IPS-15b (cell line): ENCODE data around the gene ARHGAP15.

Experiments
- H3K27me3 ChIP-seq: one replicate; pipeline ENCODE4 v1.6.1; 2013; ENCODE audit warnings: low read length; ENCODE audit not compliant: control insufficient read depth, insufficient read depth
- H3K36me3 ChIP-seq: one replicate; pipeline ENCODE4 v1.6.1; 2013; ENCODE audit warnings: low read length; ENCODE audit not compliant: control insufficient read depth, insufficient read depth
- H3K4me1 ChIP-seq: one replicate; pipeline ENCODE4 v1.6.1; 2013; ENCODE audit warnings: mild to moderate bottlenecking, low read length; ENCODE audit not compliant: control insufficient read depth, insufficient read depth
- H3K4me3 ChIP-seq: one replicate; pipeline ENCODE4 v1.5.1; 2013; ENCODE audit warnings: low read depth, low read length
- H3K9ac ChIP-seq: one replicate; pipeline ENCODE4 v1.6.1; 2013; ENCODE audit warnings: low read depth, mild to moderate bottlenecking, low read length
- H3K9me3 ChIP-seq: one replicate; pipeline ENCODE4 v1.6.1; 2013; ENCODE audit warnings: mild to moderate bottlenecking, low read length; ENCODE audit not compliant: control insufficient read depth, insufficient read depth

ARHGAP15 gene

GRCh38 chr2:143231254-143231645 lies 102.0 kb downstream of the ARHGAP15 start:
- peaks cover 6% of the 10 kb centered on the region for H3K4me1 ChIP-seq
- no peak overlapping the region for H3K9ac ChIP-seq
- no peaks in the 10 kb centered on the region for H3K36me3 ChIP-seq
- H3K9me3 ChIP-seq = no peaks in the 10 kb centered on the region
- H3K4me3 ChIP-seq = no peak overlapping the region
- H3K27me3 ChIP-seq = no peaks in the 10 kb centered on the region

- no peaks in the 10 kb centered on the region for H3K27me3 ChIP-seq
- H3K36me3 ChIP-seq = no peaks in the 10 kb centered on the region
- H3K9ac ChIP-seq = no peak overlapping the region
- H3K4me3 ChIP-seq = no peak overlapping the region
- no peaks in the 10 kb centered on the region for H3K9me3 ChIP-seq
- H3K4me1 ChIP-seq = peaks cover 12% of the 10 kb centered on the region
Observed at GRCh38 chr2:143237146-143237777, 108.0 kb downstream of the ARHGAP15 start.

GRCh38 chr2:143241403-143242088 lies 112.3 kb downstream of the ARHGAP15 start:
- Histone ChIP-seq H3K4me1 (peaks cover 12% of the 10 kb centered on the region), H3K4me3 (no peak overlapping the region), H3K27me3 (no peaks in the 10 kb centered on the region), H3K9ac (no peak overlapping the region), H3K9me3 (no peaks in the 10 kb centered on the region), H3K36me3 (no peaks in the 10 kb centered on the region)

GRCh38 chr2:143246246-143246645 lies 117.0 kb downstream of the ARHGAP15 start:
- Histone ChIP-seq H3K9me3 (no peaks in the 10 kb centered on the region), H3K4me1 (peaks cover 6% of the 10 kb centered on the region), H3K9ac (no peak overlapping the region), H3K4me3 (no peak overlapping the region), H3K27me3 (no peaks in the 10 kb centered on the region), H3K36me3 (no peaks in the 10 kb centered on the region)

- Histone ChIP-seq H3K27me3 (no peaks in the 10 kb centered on the region), H3K36me3 (no peaks in the 10 kb centered on the region), H3K9ac (no peak overlapping the region), H3K9me3 (no peaks in the 10 kb centered on the region), H3K4me3 (no peak overlapping the region), H3K4me1 (no peaks in the 10 kb centered on the region)
Observed at GRCh38 chr2:143246815-143247744, 117.9 kb downstream of the ARHGAP15 start.

GRCh38 chr2:143248631-143249030 lies 119.4 kb downstream of the ARHGAP15 start:
- no peaks in the 10 kb centered on the region for H3K27me3 ChIP-seq
- no peak overlapping the region for H3K4me3 ChIP-seq
- no peaks in the 10 kb centered on the region for H3K4me1 ChIP-seq
- H3K36me3 ChIP-seq = no peaks in the 10 kb centered on the region
- H3K9ac ChIP-seq = no peak overlapping the region
- H3K9me3 ChIP-seq = no peaks in the 10 kb centered on the region

GRCh38 chr2:143251681-143252080 lies 122.5 kb downstream of the ARHGAP15 start:
- no peaks in the 10 kb centered on the region for H3K4me1 ChIP-seq
- no peaks in the 10 kb centered on the region for H3K36me3 ChIP-seq
- no peak overlapping the region for H3K4me3 ChIP-seq
- no peaks in the 10 kb centered on the region for H3K27me3 ChIP-seq
- H3K9me3 ChIP-seq = no peaks in the 10 kb centered on the region
- H3K9ac ChIP-seq = no peak overlapping the region

GRCh38 chr2:143252138-143252907 lies 123.1 kb downstream of the ARHGAP15 start:
- Histone ChIP-seq H3K9me3 (no peaks in the 10 kb centered on the region), H3K4me3 (no peak overlapping the region), H3K9ac (no peak overlapping the region), H3K4me1 (no peaks in the 10 kb centered on the region), H3K27me3 (no peaks in the 10 kb centered on the region), H3K36me3 (no peaks in the 10 kb centered on the region)

GRCh38 chr2:143254110-143254509 lies 124.9 kb downstream of the ARHGAP15 start:
- Histone ChIP-seq H3K27me3 (no peaks in the 10 kb centered on the region), H3K4me3 (no peak overlapping the region), H3K9me3 (no peaks in the 10 kb centered on the region), H3K36me3 (no peaks in the 10 kb centered on the region), H3K4me1 (no peaks in the 10 kb centered on the region), H3K9ac (no peak overlapping the region)

- no peaks in the 10 kb centered on the region for H3K27me3 ChIP-seq
- no peak overlapping the region for H3K4me3 ChIP-seq
- no peaks in the 10 kb centered on the region for H3K9me3 ChIP-seq
- no peaks in the 10 kb centered on the region for H3K36me3 ChIP-seq
- H3K4me1 ChIP-seq = no peaks in the 10 kb centered on the region
- no peak overlapping the region for H3K9ac ChIP-seq
Observed at GRCh38 chr2:143255086-143255485, 125.9 kb downstream of the ARHGAP15 start.

- Histone ChIP-seq H3K36me3 (no peaks in the 10 kb centered on the region), H3K4me3 (no peak overlapping the region), H3K9ac (no peak overlapping the region), H3K27me3 (no peaks in the 10 kb centered on the region), H3K4me1 (no peaks in the 10 kb centered on the region), H3K9me3 (no peaks in the 10 kb centered on the region)
Observed at GRCh38 chr2:143255899-143256298, 126.7 kb downstream of the ARHGAP15 start.
